K562 (cell line): ENCODE results near the gene POLR3H.

Source experiments
- POLR2A ChIP-seq: fragments of 450-650 bp; conservative IDR thresholded peaks from 2 replicates; pipeline ENCODE4 v1.6.1; 2016
- TCF7L2 ChIP-seq: fragments of 150-350 bp; IDR thresholded peaks from 2 replicates; pipeline ENCODE4 v1.6.1; 2016; ENCODE audit warnings: low read depth, mild to moderate bottlenecking, low read length, moderate library complexity
- ZBTB9 ChIP-seq: fragments of 450-650 bp; formaldehyde crosslinking; IDR thresholded peaks from 2 replicates; pipeline ENCODE4 v1.4.0; 2020; ENCODE audit warnings: mild to moderate bottlenecking, moderate library complexity
- ZHX1 ChIP-seq: fragments of 150-350 bp; conservative IDR thresholded peaks from 2 replicates; pipeline ENCODE4 v1.6.1; 2014; ENCODE audit warnings: low read length

GRCh38 chr22:41526830-41527799 lies 17.2 kb downstream of the POLR3H start:
- TF ChIP-seq POLR2A (peak; percentile 53; the same call in 1 of the 2 replicates), ZBTB9 (CRISPR knock-in tag) (no peak), TCF7L2 (no peak), ZHX1 (no peak)
